PC-3 (cell line): ENCODE data around the gene LTBP3. TPM values are rescaled to one million over a fixed set of nuclear protein-coding genes. Genes with fewer than 3 reads are reported as not detected.
A peak's percentile ranks its signal among the peaks of the same experiment; 100 is the strongest.

ENCODE experiments used
- ATAC-seq: fragments of 200-7000 bp; cut with Tn5 transposase; 2 replicates; pipeline ENCODE4 v1.9.1; 2020; ENCODE audit warnings: mild to moderate bottlenecking, moderate library complexity
- BruUV-seq: library from RNA; stranded (reverse); fragments of 400-500 nt; replicated peaks from 2 replicates; lab custom pipeline; 2021; lab: Mats Ljungman, UMichigan
- CTCF ChIA-PET: fragments of 300-600 bp; sonication (Branson Sonifier 250); formaldehyde crosslinking; loops from one replicate; lab custom pipeline; 2022; ENCODE audit warnings: antibody characterized with exemption; lab: Charles Lee
- POLR2A ChIA-PET: fragments of 300-600 bp; sonication (Branson Sonifier 250); formaldehyde crosslinking; loops from one replicate; lab custom pipeline; 2022; ENCODE audit warnings: antibody characterized with exemption; ENCODE audit not compliant: unreplicated experiment; lab: Charles Lee
- DNase-seq: peaks from one replicate; pipeline ENCODE4 v3.0.0-alpha.2; 2015
- H2AFZ ChIP-seq: fragments of 300-600 bp; sonication (generic); 2 replicates; pipeline ENCODE4 v1.6.0; 2016; ENCODE audit warnings: antibody characterized with exemption, low read length
- H3F3A ChIP-seq: fragments of 300-600 bp; sonication (generic); one replicate; pipeline ENCODE4 v1.6.0; 2017; ENCODE audit warnings: antibody characterized with exemption, low read length, control low read depth, mild to moderate bottlenecking; ENCODE audit not compliant: unreplicated experiment
- H3K27ac ChIP-seq: fragments of 300-600 bp; sonication (generic); 2 replicates; pipeline ENCODE4 v1.5.1; 2016; ENCODE audit warnings: mild to moderate bottlenecking, low read length
- H3K27me3 ChIP-seq: fragments of 300-600 bp; sonication (generic); 2 replicates; pipeline ENCODE4 v1.6.1; 2016; ENCODE audit warnings: low read length, mixed read lengths
- H3K36me3 ChIP-seq: fragments of 300-600 bp; sonication (generic); 2 replicates; pipeline ENCODE4 v1.6.1; 2016; ENCODE audit warnings: low read depth, mixed run types, low read length, mixed read lengths
- H3K4me1 ChIP-seq: fragments of 300-600 bp; sonication (generic); 2 replicates; pipeline ENCODE4 v1.5.1; 2016; ENCODE audit warnings: low read length; ENCODE audit not compliant: insufficient read depth
- H3K4me2 ChIP-seq: fragments of 300-600 bp; sonication (generic); 2 replicates; pipeline ENCODE4 v1.6.0; 2016; ENCODE audit warnings: low read length
- H3K4me3 ChIP-seq: fragments of 300-600 bp; sonication (generic); 2 replicates; pipeline ENCODE4 v1.5.1; 2016; ENCODE audit warnings: mild to moderate bottlenecking, low read length, mixed read lengths
- H3K79me2 ChIP-seq: fragments of 300-600 bp; sonication (generic); 2 replicates; pipeline ENCODE4 v1.6.1; 2017; ENCODE audit warnings: low read length, mixed read lengths
- H3K9ac ChIP-seq: fragments of 300-600 bp; sonication (generic); 2 replicates; pipeline ENCODE4 v1.6.0; 2016; ENCODE audit warnings: mild to moderate bottlenecking, low read length
- H3K9me2 ChIP-seq: fragments of 300-600 bp; sonication (generic); replicated peaks from 2 replicates; pipeline ENCODE4 v1.6.1; 2016; ENCODE audit warnings: mixed run types, low read length, mixed read lengths
- H3K9me3 ChIP-seq: fragments of 300-600 bp; sonication (generic); 2 replicates; pipeline ENCODE4 v1.6.1; 2016; ENCODE audit warnings: low read length, mixed read lengths
- H4K20me1 ChIP-seq: fragments of 300-600 bp; sonication (generic); 2 replicates; pipeline ENCODE4 v1.6.1; 2016; ENCODE audit warnings: low read length, mixed read lengths
- CTCF ChIP-seq: fragments of 300-600 bp; sonication (generic); conservative IDR thresholded peaks from 2 replicates; pipeline ENCODE4 v1.5.1; 2017; ENCODE audit warnings: antibody characterized with exemption, low read depth, mild to moderate bottlenecking, low read length
- EZH2 ChIP-seq: fragments of 300-600 bp; sonication (generic); IDR thresholded peaks from one replicate; pipeline ENCODE4 v1.6.1; 2017; ENCODE audit warnings: antibody characterized with exemption, mild to moderate bottlenecking, low read length; ENCODE audit not compliant: unreplicated experiment
- EZH2phosphoT487 ChIP-seq: fragments of 300-600 bp; sonication (generic); IDR thresholded peaks from 2 replicates; pipeline ENCODE4 v1.6.1; 2018; ENCODE audit warnings: mild to moderate bottlenecking, antibody characterized with exemption, low read length, borderline replicate concordance
- intact Hi-C: fragments of 100-400 bp; cut with micrococcal nuclease; formaldehyde crosslinking; loops from 2 replicates; pipeline ENCODE4 v1.9.0; 2023
- total RNA-seq: library from RNA; depleted of rRNA; stranded (reverse); fragments of >200 nt; gene quantifications from 2 replicates; pipeline ENCODE4 v1.2.3, GENCODE V29; 2014

The LTBP3 gene
- total RNA-seq, 1 experiment from 2014 or later: 197 TPM

- Histone ChIP-seq H3K4me2 (peak overlapping the region; percentile 93), H3F3A (peaks cover 12% of the 10 kb centered on the region), H3K4me3 (peak overlapping the region; percentile 68), H4K20me1 (no peaks in the 10 kb centered on the region), H3K9me2 (no peaks in the 10 kb centered on the region), H2AFZ (no peak overlapping the region; the same call in 1 of the 2 replicates), H3K9me3 (no peaks in the 10 kb centered on the region), H3K79me2 (peaks cover 27% of the 10 kb centered on the region), H3K27ac (peak overlapping the region; percentile 80), H3K4me1 (peaks cover 59% of the 10 kb centered on the region), H3K27me3 (no peaks in the 10 kb centered on the region), H3K9ac (peak overlapping the region; percentile 56), H3K36me3 (no peaks in the 10 kb centered on the region)
- POLR2A ChIA-PET: no interaction called here
- TF ChIP-seq EZH2 (no peak), EZH2phosphoT487 (no peak), CTCF (no peak)
- CTCF ChIA-PET: interaction anchor here (0.6 kb wide), 1 partner anchor 91 kb away, joined by 5 read pairs; no protein-coding TSS in a partner anchor
- ATAC-seq (no peak), DNase-seq (no peak)
- intact Hi-C loops: no loop called here
- BruUV-seq: no TSS peak
These were observed 718 bp downstream of the LTBP3 start for GRCh38 chr11:65557280-65558001.

DNA sequence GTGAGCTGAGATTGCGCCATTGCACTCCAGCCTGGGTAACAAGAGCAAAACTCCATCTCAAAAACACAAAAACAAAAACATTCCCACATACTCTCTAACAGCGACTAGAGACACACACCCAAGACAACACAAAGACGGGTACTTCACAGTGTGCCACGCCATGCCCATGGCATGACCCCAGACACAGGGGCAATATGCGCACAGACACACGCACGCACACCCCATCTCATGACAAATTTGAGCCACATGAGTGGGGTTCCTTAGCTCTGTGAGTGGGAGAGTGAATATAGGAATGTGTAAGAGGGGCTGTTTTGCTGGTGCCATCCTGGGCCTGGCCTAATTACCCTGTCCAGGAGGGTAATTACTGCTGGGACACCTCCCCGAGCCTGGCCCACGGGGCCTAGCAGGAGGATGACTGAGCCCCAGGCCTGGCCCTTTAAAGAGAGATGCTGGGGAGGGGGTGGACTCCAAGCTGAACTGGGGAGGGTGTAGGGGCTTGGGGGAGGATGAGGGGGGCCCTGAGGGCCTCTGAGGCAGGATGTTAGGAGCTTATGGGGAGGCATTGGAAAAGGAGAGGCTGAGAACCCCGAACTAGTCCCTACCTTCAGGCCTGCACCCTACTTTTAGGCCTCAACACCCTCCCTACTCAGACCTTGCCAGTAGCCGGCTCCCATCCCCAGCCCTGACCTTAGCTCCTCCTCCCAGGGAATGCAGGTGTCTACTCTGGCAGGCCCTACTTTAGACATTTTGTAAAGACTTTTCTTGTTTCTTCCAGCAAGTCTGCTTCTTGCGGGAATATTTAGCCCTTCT lies 1.5 kb downstream of the LTBP3 start:
- ATAC-seq (no peak), DNase-seq (peak; percentile 44)
- peak overlapping the region; percentile 93 for H3K4me2 ChIP-seq
- intact Hi-C loops: no loop called here
- peak overlapping the region; percentile 80 for H3K27ac ChIP-seq
- ChIA-PET POLR2A (no interaction called here), CTCF (interaction anchor here (0.6 kb wide), 1 partner anchor 90 kb away, joined by 5 read pairs; no protein-coding TSS in a partner anchor)
- peaks cover 61% of the 10 kb centered on the region for H3K4me1 ChIP-seq
- H3K79me2 ChIP-seq: peaks cover 27% of the 10 kb centered on the region
- H4K20me1 ChIP-seq: no peaks in the 10 kb centered on the region
- peak overlapping the region; percentile 47 for H3K9ac ChIP-seq
- no peak for TF ChIP-seq EZH2
- no peak for TF ChIP-seq CTCF
- no peak for TF ChIP-seq EZH2phosphoT487
- H3K9me3 ChIP-seq: no peaks in the 10 kb centered on the region
- peak overlapping the region; percentile 68 for H3K4me3 ChIP-seq
- peaks cover 3% of the 10 kb centered on the region; the same call in 1 of the 2 replicates for H3K36me3 ChIP-seq
- no peaks in the 10 kb centered on the region for H3K27me3 ChIP-seq
- BruUV-seq: TSS peak; percentile 72
- peaks cover 12% of the 10 kb centered on the region for H3F3A ChIP-seq
- H3K9me2 ChIP-seq: no peaks in the 10 kb centered on the region
- H2AFZ ChIP-seq: no peak overlapping the region
